Renal pelvis (tissue), 4 donors: ENCODE data around the gene VAV3. TPM values are rescaled to one million over a fixed set of nuclear protein-coding genes. Genes with fewer than 3 reads are reported as not detected.
"Not testable (repeated sequence)": the region's sequence is repeated elsewhere in the genome, so short reads cannot be mapped to it uniquely, and the experiment has no call there.

ENCODE experiments used
- DNase-seq: peaks from one replicate; pipeline ENCODE4 v3.0.0-alpha.2; 2013
- polyA plus RNA-seq, 3 donors: library from polyadenylated mRNA; unstranded; fragments of 120-200 nt; gene quantifications; one replicate each; pipeline ENCODE4 v1.2.1, GENCODE V29; 2013; ENCODE audit not compliant: insufficient read length in 3 of 3

VAV3 gene
- polyA plus RNA-seq, 3 donors: 122 to 149 (median 125) TPM

- DNase-seq: no peak
These were observed 312.0 kb downstream of the VAV3 start for GRCh38 chr1:107653005-107653404.

GRCh38 chr1:107650825-107651224 is 314.2 kb downstream of the VAV3 start:
- DNase-seq: not testable (repeated sequence)

GRCh38 chr1:107649023-107649422 is 316.0 kb downstream of the VAV3 start:
- DNase-seq: no peak

- DNase-seq: no peak
These were observed 316.9 kb downstream of the VAV3 start for GRCh38 chr1:107648071-107648470.

GRCh38 chr1:107647012-107647411 is 318.0 kb downstream of the VAV3 start:
- DNase-seq: no peak

GRCh38 chr1:107643766-107644165 is 321.2 kb downstream of the VAV3 start:
- no peak for DNase-seq

- no peak for DNase-seq
These were observed 324.8 kb downstream of the VAV3 start for GRCh38 chr1:107640207-107640606.

GRCh38 chr1:107637101-107637500 is 327.9 kb downstream of the VAV3 start:
- DNase-seq: no peak

GRCh38 chr1:107633596-107633995 is 331.4 kb downstream of the VAV3 start:
- no peak for DNase-seq

GRCh38 chr1:107626073-107626796 is 338.7 kb downstream of the VAV3 start:
- no peak for DNase-seq

GRCh38 chr1:107625405-107626029 is 339.5 kb downstream of the VAV3 start:
- DNase-seq: no peak

GRCh38 chr1:107623431-107623830 is 341.5 kb downstream of the VAV3 start:
- DNase-seq: no peak

- no peak for DNase-seq
These were observed 342.0 kb downstream of the VAV3 start for GRCh38 chr1:107622966-107623365.

GRCh38 chr1:107622535-107622934 is 342.4 kb downstream of the VAV3 start:
- no peak for DNase-seq

GRCh38 chr1:107620753-107621152 is 344.2 kb downstream of the VAV3 start:
- no peak for DNase-seq

GRCh38 chr1:107618539-107618938 is 346.4 kb downstream of the VAV3 start:
- DNase-seq: no peak

- no peak for DNase-seq
These were observed 347.1 kb downstream of the VAV3 start for GRCh38 chr1:107617921-107618320.

- no peak for DNase-seq
These were observed 347.5 kb downstream of the VAV3 start for GRCh38 chr1:107617456-107617855.

- DNase-seq: no peak
These were observed 355.2 kb downstream of the VAV3 start for GRCh38 chr1:107609808-107610207.

GRCh38 chr1:107604825-107605224 is 360.2 kb downstream of the VAV3 start:
- no peak for DNase-seq

- DNase-seq: no peak
These were observed 364.3 kb downstream of the VAV3 start for GRCh38 chr1:107600607-107601160.

GRCh38 chr1:107599220-107599619 is 365.8 kb downstream of the VAV3 start:
- DNase-seq: no peak

GRCh38 chr1:107597290-107597689 is 367.7 kb downstream of the VAV3 start:
- no peak for DNase-seq
